T-cell (primary cell): Measurements from ENCODE around the gene TRIM65. TPM values are rescaled to one million over a fixed set of nuclear protein-coding genes. Genes with fewer than 3 reads are reported as not detected.

Experiments
- ATAC-seq, 4 experiments: fragments of 200-7000 bp in 3 of 4; fragments of 150-1000 bp in 1 of 4; cut with Tn5 transposase; replicated peaks in 1 of 4; 1 replicate in 3 of 4; 2 replicates in 1 of 4; pipeline ENCODE4 v1.10.0; 2021; ENCODE audit warnings: moderate library complexity in 3 of 4, mild to moderate bottlenecking in 2 of 4, moderate number of reproducible peaks in 1 of 4
- CTCF ChIA-PET, 2 donors: fragments of 300-600 bp; sonication (Branson Sonifier 250); formaldehyde crosslinking; loops; one replicate each; lab custom pipeline; 2022; ENCODE audit warnings: antibody characterized with exemption in 2 of 2; lab: Charles Lee
- POLR2A ChIA-PET, 2 donors: fragments of 300-600 bp; sonication (Branson Sonifier 250); formaldehyde crosslinking; loops; one replicate each; lab custom pipeline; 2022; ENCODE audit warnings: antibody characterized with exemption in 2 of 2; lab: Charles Lee
- DNase-seq, 35 experiments: peaks; one replicate each; pipeline versions ENCODE4 v3.0.0 to v3.0.0-alpha.2; 2013 to 2023
- H3K27ac ChIP-seq: one replicate; pipeline ENCODE4 v1.5.1; 2013; ENCODE audit warnings: low read length
- H3K27me3 ChIP-seq, 2 experiments: replicated peaks in 1 of 2; 1 replicate in 1 of 2; 2 replicates in 1 of 2; pipeline versions ENCODE4 v1.6.1 to v1.7.0; 2013; ENCODE audit warnings: low read length in 1 of 2, mixed read lengths in 1 of 2; ENCODE audit not compliant: control insufficient read depth in 2 of 2, insufficient read depth in 2 of 2; ENCODE audit errors: extremely low read depth in 1 of 2
- H3K36me3 ChIP-seq, 2 donors: 1 replicate in 1 of 2; 2 replicates in 1 of 2; pipeline versions ENCODE4 v1.6.1 to v1.7.0; 2013; ENCODE audit warnings: low read length in 1 of 2; ENCODE audit not compliant: control insufficient read depth in 2 of 2, insufficient read depth in 1 of 2; ENCODE audit errors: extremely low read depth in 1 of 2
- H3K4me1 ChIP-seq, 2 experiments: 1 replicate in 1 of 2; 2 replicates in 1 of 2; pipeline versions ENCODE4 v1.6.1 to v1.7.0; 2013; ENCODE audit warnings: low read length in 2 of 2, mixed read lengths in 1 of 2; ENCODE audit not compliant: insufficient read depth in 2 of 2, control insufficient read depth in 1 of 2; ENCODE audit errors: extremely low read depth in 1 of 2
- H3K4me3 ChIP-seq, 2 donors: 1 replicate in 1 of 2; 2 replicates in 1 of 2; pipeline versions ENCODE4 v1.5.1 to v1.7.0; 2013; ENCODE audit warnings: mild to moderate bottlenecking in 2 of 2, low read length in 1 of 2, moderate library complexity in 1 of 2; ENCODE audit not compliant: control insufficient read depth in 1 of 2; ENCODE audit errors: extremely low read depth in 1 of 2
- H3K9me3 ChIP-seq: 2 replicates; pipeline ENCODE4 v1.7.0; 2013
- H3K27ac Mint-ChIP-seq, 2 donors: one replicate each; pipeline ENCODE4 v1.8.0; 2020 to 2021; ENCODE audit warnings: mild to moderate bottlenecking in 2 of 2, mixed read lengths in 2 of 2
- H3K27me3 Mint-ChIP-seq, 2 donors: one replicate each; pipeline ENCODE4 v1.8.0; 2021 to 2022; ENCODE audit warnings: mixed read lengths in 2 of 2
- H3K36me3 Mint-ChIP-seq: one replicate; pipeline ENCODE4 v1.8.0; 2021; ENCODE audit warnings: mixed read lengths
- H3K4me1 Mint-ChIP-seq, 3 donors: one replicate each; pipeline ENCODE4 v1.8.0; 2020 to 2022; ENCODE audit warnings: mixed read lengths in 3 of 3, mild to moderate bottlenecking in 1 of 3
- H3K4me3 Mint-ChIP-seq, 3 donors: one replicate each; pipeline ENCODE4 v1.8.0; 2020 to 2022; ENCODE audit warnings: mild to moderate bottlenecking in 3 of 3, mixed read lengths in 3 of 3, moderate library complexity in 3 of 3
- H3K9me3 Mint-ChIP-seq, 3 donors: one replicate each; pipeline ENCODE4 v1.8.0; 2020 to 2022; ENCODE audit warnings: mixed read lengths in 3 of 3
- WGBS: methylation state at CpG from one replicate; pipeline ENCODE4 v1.1.5; 2013; ENCODE audit warnings: missing lambda C conversion rate; ENCODE audit not compliant: insufficient coverage; 5-methylcytosine and 5-hydroxymethylcytosine counted together
- total RNA-seq, 35 experiments: library from RNA in 6 of 35; stranded (reverse) in 6 of 35; fragments of 120-200 nt in 1 of 35; gene quantifications; one replicate each; pipeline versions ENCODE4 v1.2.1 to v1.2.4 and lab custom pipeline; 2013 to 2026

TRIM65 gene
- total RNA-seq, 5 donors from 2014 or later (not counting 1 experiment from before 2014, with no cell fraction given) = 22.1 to 52.2 (median 45.9) TPM

DNA sequence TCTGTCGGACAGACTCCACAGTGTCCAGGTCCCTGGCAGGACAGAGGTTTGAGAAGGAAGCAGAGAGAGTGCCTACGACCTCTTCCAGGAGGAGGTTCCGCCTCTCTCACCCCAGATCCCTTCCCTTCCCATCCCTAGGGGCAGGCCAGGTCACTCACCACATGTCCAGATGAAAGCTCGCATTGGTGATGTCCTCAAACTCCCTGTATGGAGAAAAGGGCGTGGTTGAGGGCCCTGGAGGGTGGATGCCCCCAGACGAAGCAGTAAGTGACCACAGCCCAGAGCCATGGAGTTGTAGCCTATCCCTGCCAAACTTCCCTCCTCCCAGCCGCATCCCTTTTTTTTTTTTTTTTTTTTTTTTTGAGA lies 56.0 kb downstream of the TRIM65 start:
- POLR2A ChIA-PET = interaction anchor here in 1 of 2 donors (0.6 to 0.7 kb wide), 2 partner anchors 18 to 169 kb away, joined by 4 to 7 read pairs; no protein-coding TSS in a partner anchor
- peaks cover 7% of the 10 kb centered on the region for H3K36me3 Mint-ChIP-seq

GRCh38 chr17:75839942-75840798 lies 56.6 kb downstream of the TRIM65 start:
- no peak for DNase-seq
- Mint-ChIP-seq H3K27me3 (no peaks in the 10 kb centered on the region), H3K4me1 (peaks cover 10 to 21% (median 20%) of the 10 kb centered on the region in 3 donors), H3K27ac (no peak overlapping the region), H3K9me3 (no peaks in the 10 kb centered on the region), H3K36me3 (peaks cover 6% of the 10 kb centered on the region), H3K4me3 (no peak overlapping the region)
- no peak for ATAC-seq
- Histone ChIP-seq H3K27me3 (no peaks in the 10 kb centered on the region), H3K36me3 (peaks cover 29 to 53% of the 10 kb centered on the region in 2 donors), H3K4me1 (peaks cover 22 to 63% of the 10 kb centered on the region in 2 experiments), H3K4me3 (no peak overlapping the region), H3K27ac (no peak overlapping the region), H3K9me3 (no peaks in the 10 kb centered on the region)
- 96% methylated on average over 24 of the region's 36 CpGs for WGBS
- ChIA-PET POLR2A (interaction anchor here (0.6 kb wide), 2 partner anchors 14 to 18 kb away, joined by 3 to 7 read pairs; no protein-coding TSS in a partner anchor), CTCF (interaction anchor here (0.6 to 0.7 kb wide), 4 partner anchors 8 to 209 kb away, joined by 3 to 5 read pairs (median 4); partner anchors contain the start of gene WBP2 (in 1 of the 2))

More for the DNA sequence above, 56.0 kb downstream of the TRIM65 start:
- WGBS = no CpG with 5 or more reads among the region's 7 CpGs
- Histone ChIP-seq H3K27me3 (no peaks in the 10 kb centered on the region), H3K36me3 (peaks cover 27 to 51% of the 10 kb centered on the region in 2 donors), H3K9me3 (no peaks in the 10 kb centered on the region), H3K4me3 (no peak overlapping the region), H3K4me1 (peaks cover 19 to 61% of the 10 kb centered on the region in 2 experiments), H3K27ac (no peak overlapping the region)
- Mint-ChIP-seq H3K4me3 (no peak overlapping the region), H3K4me1 (peaks cover 15 to 26% (median 26%) of the 10 kb centered on the region in 3 donors), H3K9me3 (no peaks in the 10 kb centered on the region), H3K27ac (no peak overlapping the region), H3K27me3 (no peaks in the 10 kb centered on the region)
- no peak for ATAC-seq
- CTCF ChIA-PET = interaction anchor here in 1 of 2 donors (0.7 kb wide), 1 partner anchor 14 kb away, joined by 4 read pairs; the partner anchor contains the start of gene WBP2
- no peak for DNase-seq

Other genes starting within 250 kb of the TRIM65 start
- 10 to 100 TPM; 38.0 to 75.0 (median 61.9) TPM for gene RECQL5, start 229.8 kb downstream of the TRIM65 start, total RNA-seq
- 100 to 1,000 TPM; 124 to 191 (median 128) TPM for gene SAP30BP, start 229.6 kb downstream of the TRIM65 start, total RNA-seq
- 1 to 10 TPM in 4 of 5 donors, under 1 TPM in 1; 0.68 to 1.6 (median 1.5) TPM for gene ITGB4, start 175.5 kb downstream of the TRIM65 start, total RNA-seq
- 10 to 100 TPM in 4 of 5 donors, 1 to 10 TPM in 1; 8.4 to 35.7 (median 26.7) TPM for gene GALK1, start 131.8 kb downstream of the TRIM65 start, total RNA-seq
- gene UNK, start 112.1 kb downstream of the TRIM65 start, total RNA-seq = 10 to 100 TPM; 37.1 to 50.3 (median 39.2) TPM
- gene UNC13D, start 52.5 kb downstream of the TRIM65 start, total RNA-seq = 100 to 1,000 TPM; 148 to 191 (median 180) TPM
- 100 to 1,000 TPM in 3 of 5 donors, 10 to 100 TPM in 2; 91.4 to 158 (median 138) TPM for gene WBP2, start 41.6 kb downstream of the TRIM65 start, total RNA-seq
- 10 to 100 TPM in 3 of 5 donors, 1 to 10 TPM in 2; 2.6 to 24.6 (median 18.3) TPM for gene TRIM47, start 18.4 kb downstream of the TRIM65 start, total RNA-seq
- gene MRPL38, start 7.9 kb upstream of the TRIM65 start, total RNA-seq = 100 to 1,000 TPM; 116 to 170 (median 144) TPM
- gene FBF1, start 44.1 kb upstream of the TRIM65 start, total RNA-seq = 10 to 100 TPM; 25.7 to 45.3 (median 41.5) TPM
- gene ACOX1, start 82.2 kb upstream of the TRIM65 start, total RNA-seq = 10 to 100 TPM; 17.6 to 33.8 (median 29.1) TPM
- 10 to 100 TPM; 12.8 to 15.3 (median 14.3) TPM for gene TEN1, start 82.3 kb upstream of the TRIM65 start, total RNA-seq
- 10 to 100 TPM in 1 of 5 donors, 1 to 10 TPM in 4; 7.5 to 12.1 (median 9.0) TPM for gene CDK3, start 103.9 kb upstream of the TRIM65 start, total RNA-seq
- gene EVPL, start 130.4 kb upstream of the TRIM65 start, total RNA-seq = 1 to 10 TPM in 1 of 5 donors, under 1 TPM in 4; 0.58 to 1.0 (median 0.72) TPM
- 10 to 100 TPM; 71.9 to 81.6 (median 78.9) TPM for gene SRP68, start 175.6 kb upstream of the TRIM65 start, total RNA-seq
- gene GALR2, start 177.8 kb upstream of the TRIM65 start, total RNA-seq = 1 to 10 TPM in 1 of 5 donors, under 1 TPM in 2, not detected in 2; 0.20 to 1.3 (median 0.73) TPM
- gene ZACN, start 182.2 kb upstream of the TRIM65 start, total RNA-seq = 1 to 10 TPM in 1 of 5 donors, under 1 TPM in 3, not detected in 1; 0.20 to 1.6 (median 0.31) TPM
- gene EXOC7, start 206.8 kb upstream of the TRIM65 start, total RNA-seq = 100 to 1,000 TPM; 119 to 181 (median 156) TPM
- 1 to 10 TPM in 4 of 5 donors, under 1 TPM in 1; 0.99 to 3.0 (median 1.7) TPM for gene FOXJ1, start 244.3 kb upstream of the TRIM65 start, total RNA-seq